Gastrocnemius medialis (tissue), 4 donors: ENCODE results near the gene CDADC1. TPM values are rescaled to one million over a fixed set of nuclear protein-coding genes. Genes with fewer than 3 reads are reported as not detected.

ENCODE experiments used
- ATAC-seq, 2 donors: fragments of 150-250 bp; one replicate each; pipeline ENCODE4 v1.9.1; 2016
- DNase-seq, 2 donors: peaks; one replicate each; pipeline ENCODE4 v3.0.0-alpha.2; 2019
- H3K27ac ChIP-seq, 4 donors: fragments of 200-600 bp; sonication (generic); 1 replicate in 1 of 4; 2 replicates in 3 of 4; pipeline ENCODE4 v1.5.1; 2016 to 2018; ENCODE audit warnings: mild to moderate bottlenecking in 2 of 4, moderate library complexity in 1 of 4
- H3K27me3 ChIP-seq, 3 donors: fragments of 200-600 bp; sonication (generic) in 2 of 3; 1 replicate in 1 of 3; 2 replicates in 2 of 3; pipeline versions ENCODE4 v1.5.1 to v1.6.0; 2016 to 2019; ENCODE audit warnings: mild to moderate bottlenecking in 1 of 3, moderate library complexity in 1 of 3
- H3K36me3 ChIP-seq, 2 donors: fragments of 200-600 bp; sonication (generic) in 1 of 2; one replicate each; pipeline ENCODE4 v1.5.1; 2017 to 2018
- H3K4me1 ChIP-seq, 2 donors: fragments of 200-600 bp; sonication (generic) in 1 of 2; one replicate each; pipeline ENCODE4 v1.5.1; 2016 to 2017; ENCODE audit warnings: mild to moderate bottlenecking in 2 of 2
- H3K4me3 ChIP-seq, 4 donors: fragments of 200-600 bp; sonication (generic) in 3 of 4; 1 replicate in 1 of 4; 2 replicates in 3 of 4; pipeline ENCODE4 v1.5.1; 2016 to 2019; ENCODE audit warnings: mild to moderate bottlenecking in 2 of 4
- H3K9me3 ChIP-seq, 3 donors: fragments of 200-600 bp; sonication (generic) in 2 of 3; 1 replicate in 1 of 3; 2 replicates in 2 of 3; pipeline ENCODE4 v1.5.1; 2016 to 2019
- CTCF ChIP-seq, 5 experiments: fragments of 450-650 bp in 3 of 5; fragments of 200-600 bp in 2 of 5; sonication (generic) in 2 of 5; IDR thresholded peaks in 4 of 5; conservative IDR thresholded peaks in 1 of 5; 1 replicate in 4 of 5; 2 replicates in 1 of 5; pipeline ENCODE4 v1.5.1; 2016 to 2019; ENCODE audit warnings: antibody characterized with exemption in 5 of 5, mild to moderate bottlenecking in 3 of 5, moderate library complexity in 3 of 5
- POLR2A ChIP-seq, 2 donors: fragments of 450-650 bp; IDR thresholded peaks; one replicate each; pipeline ENCODE4 v1.6.1; 2017; ENCODE audit warnings: antibody characterized with exemption in 2 of 2, mild to moderate bottlenecking in 2 of 2, moderate library complexity in 2 of 2
- in situ Hi-C, 4 donors: fragments of 200-750 bp; cut with MboI; loops; one replicate each; pipeline versions ENCODE4 v1.15.0 to v1.8.0; 2017; ENCODE audit warnings: low sequenced_read_pairs in 4 of 4
- intact Hi-C: fragments of 100-400 bp; cut with DNase I; formaldehyde crosslinking; loops from one replicate; pipeline ENCODE4 v1.15.1; 2023; ENCODE audit warnings: low total_unique reads
- total RNA-seq, 4 donors: library from RNA; depleted of rRNA; stranded (reverse); fragments of >200 nt; gene quantifications; one replicate each; pipeline versions ENCODE4 v1.1.0 to v1.2.3, GENCODE V29; 2016

The CDADC1 gene
- total RNA-seq, 4 donors from 2014 or later: 1.00 to 8.6 (median 3.9) TPM

- DNase-seq: no peak
- ATAC-seq: no peak
- H3K4me3 ChIP-seq: no peak overlapping the region
- H3K4me1 ChIP-seq: peaks cover 13 to 20% of the 10 kb centered on the region in 2 donors
- H3K27me3 ChIP-seq: no peaks in the 10 kb centered on the region
- intact Hi-C loops (no loop called here), in situ Hi-C loops (no loop called here)
- TF ChIP-seq POLR2A (IDR thresholded peaks at IDR 0.05) (no peak), CTCF (IDR thresholded peaks at IDR 0.05 in 4 of 5, conservative IDR thresholded peaks at IDR 0.05 in 1 of 5) (no peak)
- no peaks in the 10 kb centered on the region for H3K9me3 ChIP-seq
- H3K27ac ChIP-seq: no peak overlapping the region
- peaks cover 0 to 32% of the 10 kb centered on the region in 2 donors for H3K36me3 ChIP-seq
Observed at GRCh38 chr13:49251326-49251725, 3.6 kb downstream of the CDADC1 start.

GRCh38 chr13:49253310-49253709, 5.6 kb downstream of the CDADC1 start:
- Histone ChIP-seq H3K4me1 (peaks cover 13 to 14% of the 10 kb centered on the region in 2 donors), H3K9me3 (no peaks in the 10 kb centered on the region), H3K4me3 (no peak overlapping the region), H3K36me3 (peaks cover 0 to 36% of the 10 kb centered on the region in 2 donors), H3K27ac (no peak overlapping the region), H3K27me3 (no peaks in the 10 kb centered on the region)
- in situ Hi-C loops (no loop called here), intact Hi-C loops (no loop called here)
- ATAC-seq (no peak), DNase-seq (no peak)
- TF ChIP-seq POLR2A (IDR thresholded peaks at IDR 0.05): no peak
- no peak for TF ChIP-seq CTCF (IDR thresholded peaks at IDR 0.05 in 4 of 5, conservative IDR thresholded peaks at IDR 0.05 in 1 of 5)

- in situ Hi-C loops (no loop called here), intact Hi-C loops (no loop called here)
- H3K4me1 ChIP-seq: peaks cover 6 to 8% of the 10 kb centered on the region in 2 donors
- TF ChIP-seq CTCF (IDR thresholded peaks at IDR 0.05 in 4 of 5, conservative IDR thresholded peaks at IDR 0.05 in 1 of 5): no peak
- no peak for TF ChIP-seq POLR2A (IDR thresholded peaks at IDR 0.05)
- no peak overlapping the region for H3K27ac ChIP-seq
- no peak for DNase-seq
- no peak for ATAC-seq
- no peak overlapping the region for H3K4me3 ChIP-seq
- H3K27me3 ChIP-seq: no peaks in the 10 kb centered on the region
- peaks cover 0 to 38% of the 10 kb centered on the region in 2 donors for H3K36me3 ChIP-seq
- no peaks in the 10 kb centered on the region for H3K9me3 ChIP-seq
Observed at GRCh38 chr13:49254007-49254406, 6.3 kb downstream of the CDADC1 start.

GRCh38 chr13:49256841-49257240, 9.1 kb downstream of the CDADC1 start:
- Histone ChIP-seq H3K27ac (no peak overlapping the region), H3K36me3 (peaks cover 0 to 53% of the 10 kb centered on the region in 2 donors), H3K27me3 (no peaks in the 10 kb centered on the region), H3K4me3 (no peak overlapping the region), H3K9me3 (no peaks in the 10 kb centered on the region), H3K4me1 (peaks cover 0 to 4% of the 10 kb centered on the region in 2 donors)
- no peak for TF ChIP-seq POLR2A (IDR thresholded peaks at IDR 0.05)
- TF ChIP-seq CTCF (IDR thresholded peaks at IDR 0.05 in 4 of 5, conservative IDR thresholded peaks at IDR 0.05 in 1 of 5): no peak
- intact Hi-C loops (no loop called here), in situ Hi-C loops (no loop called here)
- DNase-seq (no peak), ATAC-seq (no peak)
